IMR-90 (cell line): ENCODE data around the gene ASXL2. TPM values are rescaled to one million over a fixed set of nuclear protein-coding genes. Genes with fewer than 3 reads are reported as not detected.

Source experiments
- ATAC-seq: fragments of 200-7000 bp; cut with Tn5 transposase; 2 replicates; pipeline ENCODE4 v1.9.1; 2020; ENCODE audit warnings: low read depth, mild to moderate bottlenecking, moderate library complexity
- BruUV-seq: library from RNA; stranded (reverse); fragments of 400-500 nt; replicated peaks from 2 replicates; lab custom pipeline; 2021; lab: Mats Ljungman, UMichigan
- CTCF ChIA-PET: fragments of 300-600 bp; formaldehyde crosslinking; extraction: SDS; loops from one replicate; lab custom pipeline; 2021; ENCODE audit warnings: antibody characterized with exemption; lab: Yijun Ruan, JAX
- POLR2A ChIA-PET: fragments of 300-600 bp; sonication (Branson Sonifier 250); formaldehyde crosslinking; loops from one replicate; lab custom pipeline; 2022; ENCODE audit warnings: antibody characterized with exemption; ENCODE audit not compliant: unreplicated experiment; lab: Charles Lee
- DNase-seq: peaks from one replicate; pipeline ENCODE4 v3.0.0; 2013
- H2AFZ ChIP-seq: replicated peaks from 2 replicates; pipeline ENCODE3; 2013; ENCODE audit warnings: low read length, mild to moderate bottlenecking; ENCODE audit not compliant: poor library complexity
- H2AK5ac ChIP-seq: 2 replicates; pipeline ENCODE4 v1.6.1; 2013; ENCODE audit warnings: low read depth, low read length, inconsistent platforms
- H2AK9ac ChIP-seq: replicated peaks from 2 replicates; pipeline ENCODE3; 2013; ENCODE audit warnings: mild to moderate bottlenecking, low read depth, low read length, moderate library complexity; ENCODE audit not compliant: poor library complexity
- H2BK120ac ChIP-seq: 2 replicates; pipeline ENCODE4 v1.6.1; 2013; ENCODE audit warnings: low read depth, low read length, inconsistent platforms
- H2BK15ac ChIP-seq: 3 replicates; pipeline ENCODE4 v1.6.1; 2013; ENCODE audit warnings: low read depth, low read length, inconsistent platforms
- H2BK20ac ChIP-seq: 2 replicates; pipeline ENCODE4 v1.6.1; 2013; ENCODE audit warnings: low read depth, mild to moderate bottlenecking, inconsistent platforms, low read length, moderate library complexity
- H2BK5ac ChIP-seq: 2 replicates; pipeline ENCODE4 v1.6.1; 2013; ENCODE audit warnings: mild to moderate bottlenecking, low read depth, low read length, inconsistent platforms; ENCODE audit not compliant: poor library complexity, severe bottlenecking
- H3K14ac ChIP-seq: replicated peaks from 2 replicates; pipeline ENCODE4 v1.6.1; 2013; ENCODE audit warnings: low read depth, low read length, inconsistent platforms
- H3K18ac ChIP-seq: 2 replicates; pipeline ENCODE4 v1.6.1; 2013; ENCODE audit warnings: low read depth, low read length, control low read depth
- H3K23ac ChIP-seq: 2 replicates; pipeline ENCODE4 v1.6.1; 2013; ENCODE audit warnings: low read depth, low read length, inconsistent platforms
- H3K27ac ChIP-seq: 2 replicates; pipeline ENCODE4 v1.5.1; 2013; ENCODE audit warnings: mild to moderate bottlenecking, control low read depth, low read length; ENCODE audit not compliant: insufficient read depth
- H3K27me3 ChIP-seq: 2 replicates; pipeline ENCODE4 v1.6.1; 2013; ENCODE audit warnings: low read length; ENCODE audit not compliant: control insufficient read depth, insufficient read depth
- H3K36me3 ChIP-seq: 2 replicates; pipeline ENCODE4 v1.6.1; 2013; ENCODE audit warnings: low read length, mixed read lengths; ENCODE audit not compliant: control insufficient read depth, insufficient read depth
- H3K4ac ChIP-seq: 2 replicates; pipeline ENCODE4 v1.6.1; 2013; ENCODE audit warnings: low read depth, low read length, inconsistent platforms
- H3K4me1 ChIP-seq: 2 replicates; pipeline ENCODE4 v1.6.1; 2013; ENCODE audit warnings: low read length, mixed read lengths; ENCODE audit not compliant: control insufficient read depth, insufficient read depth
- H3K4me2 ChIP-seq: 2 replicates; pipeline ENCODE4 v1.6.1; 2013; ENCODE audit warnings: low read depth, mild to moderate bottlenecking, control low read depth, low read length, moderate library complexity
- H3K4me3 ChIP-seq: 2 replicates; pipeline ENCODE4 v1.5.1; 2013; ENCODE audit warnings: low read depth, mild to moderate bottlenecking, control low read depth, low read length, moderate library complexity; ENCODE audit not compliant: insufficient read depth
- H3K56ac ChIP-seq: 2 replicates; pipeline ENCODE4 v1.6.1; 2013; ENCODE audit warnings: low read length, inconsistent platforms; ENCODE audit not compliant: insufficient read depth; ENCODE audit errors: extremely low read depth
- H3K79me1 ChIP-seq, 2 experiments: 2 replicates each; pipeline ENCODE4 v1.6.1; 2013; ENCODE audit warnings: low read length in 2 of 2, inconsistent platforms in 1 of 2, low read depth in 1 of 2
- H3K9ac ChIP-seq: 2 replicates; pipeline ENCODE4 v1.6.1; 2013; ENCODE audit warnings: low read depth, low read length, control low read depth
- H3K9me1 ChIP-seq: 2 replicates; pipeline ENCODE4 v1.6.1; 2013; ENCODE audit warnings: low read length, inconsistent platforms; ENCODE audit not compliant: insufficient read depth
- H3K9me3 ChIP-seq: 2 replicates; pipeline ENCODE4 v1.6.1; 2013; ENCODE audit warnings: low read length; ENCODE audit not compliant: control insufficient read depth, insufficient read depth
- H4K20me1 ChIP-seq: 2 replicates; pipeline ENCODE4 v1.6.1; 2013; ENCODE audit warnings: low read length, inconsistent platforms; ENCODE audit not compliant: insufficient read depth
- H4K5ac ChIP-seq: 2 replicates; pipeline ENCODE4 v1.6.1; 2013; ENCODE audit warnings: mild to moderate bottlenecking, low read depth, low read length, control low read depth
- H4K8ac ChIP-seq, 2 experiments: 2 replicates each; pipeline ENCODE4 v1.6.1; 2013; ENCODE audit warnings: low read depth in 2 of 2, low read length in 2 of 2, control low read depth in 1 of 2, inconsistent platforms in 1 of 2
- H4K91ac ChIP-seq: 2 replicates; pipeline ENCODE4 v1.6.1; 2013; ENCODE audit warnings: low read depth, low read length, inconsistent platforms; ENCODE audit not compliant: insufficient read depth
- BHLHE40 ChIP-seq: fragments of 150-350 bp; IDR thresholded peaks from 2 replicates; pipeline ENCODE4 v1.6.1; 2016; ENCODE audit warnings: mild to moderate bottlenecking, low read depth, low read length
- CHD1 ChIP-seq: IDR thresholded peaks from 2 replicates; pipeline ENCODE4 v1.6.1; 2012; ENCODE audit warnings: low read depth, low read length, improper control_type of control experiment
- FOS ChIP-seq: fragments of 150-350 bp; IDR thresholded peaks from 2 replicates; pipeline ENCODE4 v1.6.1; 2016; ENCODE audit warnings: low read depth, low read length
- MAZ ChIP-seq: IDR thresholded peaks from 2 replicates; pipeline ENCODE4 v1.6.1; 2012; ENCODE audit warnings: low read depth, mild to moderate bottlenecking, low read length, improper control_type of control experiment, moderate library complexity, borderline replicate concordance
- MXI1 ChIP-seq: IDR thresholded peaks from 2 replicates; pipeline ENCODE4 v1.6.1; 2012; ENCODE audit warnings: low read depth, mild to moderate bottlenecking, low read length, moderate library complexity, borderline replicate concordance
- POLR2A ChIP-seq: IDR thresholded peaks from 2 replicates; pipeline ENCODE4 v1.6.1; 2012; ENCODE audit warnings: mild to moderate bottlenecking, low read depth, low read length
- RAD21 ChIP-seq: IDR thresholded peaks from 2 replicates; pipeline ENCODE4 v1.6.1; 2012; ENCODE audit warnings: low read length, improper control_type of control experiment
- RCOR1 ChIP-seq: IDR thresholded peaks from 2 replicates; pipeline ENCODE4 v1.6.1; 2012; ENCODE audit warnings: mild to moderate bottlenecking, low read length, improper control_type of control experiment; ENCODE audit not compliant: insufficient replicate concordance
- SMC3 ChIP-seq: fragments of 150-350 bp; IDR thresholded peaks from 2 replicates; pipeline ENCODE4 v1.6.1; 2016; ENCODE audit warnings: low read depth, mild to moderate bottlenecking, antibody characterized with exemption, low read length, moderate library complexity
- WGBS, 2 experiments: methylation state at CpG; one replicate each; pipeline versions ENCODE4 v1.1.5 to v1.1.7; 2013; ENCODE audit warnings: missing lambda C conversion rate in 2 of 2; ENCODE audit not compliant: insufficient read length in 1 of 2; ENCODE audit errors: extremely low coverage in 2 of 2; 5-methylcytosine and 5-hydroxymethylcytosine counted together
- dilution Hi-C: fragments of 300-500 bp; cut with HindIII; formaldehyde crosslinking; loops from one replicate; pipeline ENCODE4 v1.14.3; 2018; ENCODE audit warnings: low sequenced_read_pairs; ENCODE audit not compliant: unreplicated experiment
- in situ Hi-C: fragments of 300-500 bp; cut with MboI; formaldehyde crosslinking; loops from 3 replicates; pipeline ENCODE4 v1.14.3; 2019; ENCODE audit warnings: low sequenced_read_pairs, inconsistent platforms, mixed read lengths
- intact Hi-C: fragments of 100-400 bp; cut with micrococcal nuclease; formaldehyde crosslinking; loops from 2 replicates; pipeline ENCODE4 v1.10.0; 2022
- polyA plus RNA-seq, 3 experiments: library from polyadenylated mRNA; depleted of rRNA; stranded (reverse); fragments of >200 nt; gene quantifications; 2 replicates each; pipeline ENCODE4 v1.2.3, GENCODE V29; 2012; ENCODE audit warnings: low replicate concordance in 1 of 3
- total RNA-seq: library from RNA; depleted of rRNA; stranded (reverse); fragments of >200 nt; gene quantifications from 2 replicates; pipeline ENCODE4 v1.2.3, GENCODE V29; 2012
- TF ChIP-seq, protein P1 (sequence below): fragments of 150-350 bp; IDR thresholded peaks from 2 replicates; pipeline ENCODE4 v1.6.1; 2016; ENCODE audit warnings: low read depth, mild to moderate bottlenecking, low read length, moderate library complexity, borderline replicate concordance

The ASXL2 gene
- total and polyA plus RNA-seq, 2 of the 4 experiments (the other 2 are of a cell fraction): 5.3 to 8.1 TPM

GRCh38 chr2:25711675-25712354 is 166.5 kb downstream of the ASXL2 start:
- no peak overlapping the region for H2AK5ac ChIP-seq
- no peak overlapping the region for H3K56ac ChIP-seq
- in situ Hi-C loops (no loop called here), dilution Hi-C loops (no loop called here), intact Hi-C loops (no loop called here)
- no CpG with 5 or more reads among the region's 12 CpGs for WGBS, 2 experiments
- peaks cover 15% of the 10 kb centered on the region for H3K27me3 ChIP-seq
- H3K9ac ChIP-seq: no peak overlapping the region
- TF ChIP-seq POLR2A (no peak), BHLHE40 (no peak), SMC3 (no peak), MXI1 (no peak), MAZ (no peak), FOS (no peak), RAD21 (no peak), RCOR1 (no peak), CHD1 (no peak)
- TF ChIP-seq, protein P1, sequence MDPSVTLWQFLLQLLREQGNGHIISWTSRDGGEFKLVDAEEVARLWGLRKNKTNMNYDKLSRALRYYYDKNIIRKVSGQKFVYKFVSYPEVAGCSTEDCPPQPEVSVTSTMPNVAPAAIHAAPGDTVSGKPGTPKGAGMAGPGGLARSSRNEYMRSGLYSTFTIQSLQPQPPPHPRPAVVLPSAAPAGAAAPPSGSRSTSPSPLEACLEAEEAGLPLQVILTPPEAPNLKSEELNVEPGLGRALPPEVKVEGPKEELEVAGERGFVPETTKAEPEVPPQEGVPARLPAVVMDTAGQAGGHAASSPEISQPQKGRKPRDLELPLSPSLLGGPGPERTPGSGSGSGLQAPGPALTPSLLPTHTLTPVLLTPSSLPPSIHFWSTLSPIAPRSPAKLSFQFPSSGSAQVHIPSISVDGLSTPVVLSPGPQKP: no peak
- no peak for DNase-seq
- H3K23ac ChIP-seq: no peak overlapping the region
- ChIA-PET CTCF (interaction anchor here (0.9 to 1.5 kb wide), 3 partner anchors 9 to 104 kb away, joined by 3 read pairs; no protein-coding TSS in a partner anchor), POLR2A (no interaction called here)
- H4K91ac ChIP-seq: no peak overlapping the region
- no peak overlapping the region for H4K5ac ChIP-seq
- H3K4me2 ChIP-seq: peak overlapping the region; percentile 44
- no peak overlapping the region for H2BK20ac ChIP-seq
- H4K20me1 ChIP-seq: no peaks in the 10 kb centered on the region
- no peaks in the 10 kb centered on the region for H3K79me1 ChIP-seq
- H3K14ac ChIP-seq: no peak overlapping the region
- H3K4me1 ChIP-seq: no peaks in the 10 kb centered on the region
- no peak overlapping the region for H3K4ac ChIP-seq
- H2BK5ac ChIP-seq: no peak overlapping the region
- no TSS peak for BruUV-seq
- no peak overlapping the region for H2AK9ac ChIP-seq
- H3K27ac ChIP-seq: no peak overlapping the region
- H3K4me3 ChIP-seq: no peak overlapping the region
- no peaks in the 10 kb centered on the region for H3K9me1 ChIP-seq
- H3K36me3 ChIP-seq: no peaks in the 10 kb centered on the region
- H4K8ac ChIP-seq: no peak overlapping the region
- no peak overlapping the region for H2BK15ac ChIP-seq
- ATAC-seq: no peak
- H2AFZ ChIP-seq: peak overlapping the region; percentile 56
- H3K9me3 ChIP-seq: peaks cover 2% of the 10 kb centered on the region; the same call in 1 of the 2 replicates
- H3K18ac ChIP-seq: no peak overlapping the region
- no peak overlapping the region for H2BK120ac ChIP-seq
